Endothelial cell of umbilical vein (primary cell): Measurements from ENCODE around the gene SLC38A10. TPM values are rescaled to one million over a fixed set of nuclear protein-coding genes. Genes with fewer than 3 reads are reported as not detected.
A peak's percentile ranks its signal among the peaks of the same experiment; 100 is the strongest.

Source experiments
- BruUV-seq: library from RNA; stranded (reverse); fragments of 400-500 nt; replicated peaks from 2 replicates; lab custom pipeline; 2021; lab: Mats Ljungman, UMichigan
- CTCF ChIA-PET: fragments of 300-600, 350-600 bp; sonication (Branson Sonifier 250); formaldehyde crosslinking; loops from one replicate; lab custom pipeline; 2021; ENCODE audit warnings: antibody characterized with exemption, inconsistent platforms; lab: Charles Lee
- POLR2A ChIA-PET: fragments of 300-600, 350-600 bp; sonication (Branson Sonifier 250); formaldehyde crosslinking; loops from one replicate; lab custom pipeline; 2021; ENCODE audit warnings: antibody characterized with exemption, inconsistent platforms; lab: Charles Lee
- DNase-seq: peaks from one replicate; pipeline ENCODE4 v3.0.0-alpha.2; 2011; ENCODE audit warnings: low read depth, low spot score
- FAIRE-seq: peaks from 2 replicates; lab custom pipeline; 2011; peaks lifted over from hg19 to GRCh38; lab: Jason Lieb, UNC
- H2AFZ ChIP-seq: 2 replicates; pipeline ENCODE4 v1.6.0; 2012; ENCODE audit warnings: low read depth, low read length, control low read depth, inconsistent platforms
- H3K27ac ChIP-seq: 2 replicates; pipeline ENCODE4 v1.5.1; 2011; ENCODE audit warnings: low read depth, mild to moderate bottlenecking, control low read depth, low read length, moderate library complexity; ENCODE audit not compliant: insufficient read depth
- H3K27me3 ChIP-seq, 2 experiments: 2 replicates each; pipeline versions ENCODE4 v1.6.0 to v1.6.1; 2011; ENCODE audit warnings: low read length in 2 of 2, mixed read lengths in 1 of 2; ENCODE audit not compliant: control insufficient read depth in 2 of 2, insufficient read depth in 2 of 2
- H3K36me3 ChIP-seq, 2 experiments: 2 replicates in 1 of 2; 3 replicates in 1 of 2; pipeline ENCODE4 v1.5.1; 2011; ENCODE audit warnings: low read length in 2 of 2, mild to moderate bottlenecking in 1 of 2, moderate library complexity in 1 of 2; ENCODE audit not compliant: control insufficient read depth in 2 of 2, insufficient read depth in 2 of 2; ENCODE audit errors: extremely low read depth in 1 of 2
- H3K4me1 ChIP-seq: 3 replicates; pipeline ENCODE4 v1.5.1; 2011; ENCODE audit warnings: mild to moderate bottlenecking, low read length; ENCODE audit not compliant: control insufficient read depth, insufficient read depth; ENCODE audit errors: extremely low read depth
- H3K4me2 ChIP-seq: 2 replicates; pipeline ENCODE4 v1.6.1; 2011; ENCODE audit warnings: low read length, control low read depth, mixed read lengths; ENCODE audit not compliant: insufficient read depth
- H3K4me3 ChIP-seq, 3 experiments: fragments of 200-600 bp in 1 of 3; sonication (generic), shearing (Covaris generic) in 1 of 3; replicated peaks in 1 of 3; 2 replicates each; pipeline ENCODE4 v1.5.1; 2011 to 2016; ENCODE audit warnings: control low read depth in 3 of 3, low read length in 3 of 3, mild to moderate bottlenecking in 2 of 3, inconsistent platforms in 1 of 3, low read depth in 1 of 3, moderate library complexity in 1 of 3; ENCODE audit not compliant: insufficient read depth in 1 of 3
- H3K79me2 ChIP-seq: 2 replicates; pipeline ENCODE4 v1.6.0; 2012; ENCODE audit warnings: low read length, inconsistent platforms; ENCODE audit not compliant: control insufficient read depth, insufficient read depth
- H3K9ac ChIP-seq: replicated peaks from 2 replicates; pipeline ENCODE3; 2011; ENCODE audit warnings: low read length, control low read depth; ENCODE audit not compliant: insufficient read depth; ENCODE audit errors: extremely low read depth
- H3K9me1 ChIP-seq: replicated peaks from 3 replicates; pipeline ENCODE4 v1.6.0; 2011; ENCODE audit warnings: mild to moderate bottlenecking, low read length; ENCODE audit not compliant: control insufficient read depth, insufficient read depth; ENCODE audit errors: extremely low read depth
- H3K9me3 ChIP-seq: replicated peaks from 2 replicates; pipeline ENCODE4 v1.5.1; 2012; ENCODE audit warnings: low read length, inconsistent platforms; ENCODE audit not compliant: control insufficient read depth, insufficient read depth
- H4K20me1 ChIP-seq: replicated peaks from 2 replicates; pipeline ENCODE3; 2011; ENCODE audit warnings: mild to moderate bottlenecking, low read length; ENCODE audit not compliant: control insufficient read depth, insufficient read depth; ENCODE audit errors: extremely low read depth
- EZH2 ChIP-seq: IDR thresholded peaks from 2 replicates; pipeline ENCODE4 v1.6.1; 2012; ENCODE audit warnings: borderline replicate concordance, low read depth, mild to moderate bottlenecking, moderate library complexity, low read length, inconsistent platforms; ENCODE audit not compliant: severe bottlenecking
- FOS ChIP-seq: IDR thresholded peaks from 2 replicates; pipeline ENCODE4 v1.6.1; 2011; ENCODE audit warnings: mild to moderate bottlenecking, low read length, moderate library complexity, borderline replicate concordance; ENCODE audit not compliant: insufficient read depth
- GATA2 ChIP-seq: IDR thresholded peaks from 2 replicates; pipeline ENCODE4 v1.7.0; 2011; ENCODE audit warnings: low read depth, mild to moderate bottlenecking, moderate library complexity, mixed read lengths, low read length; ENCODE audit not compliant: insufficient read length, insufficient read depth
- JUN ChIP-seq: IDR thresholded peaks from 2 replicates; pipeline ENCODE4 v1.6.1; 2011; ENCODE audit warnings: borderline replicate concordance, low read depth; ENCODE audit not compliant: insufficient read length, insufficient read depth
- MAX ChIP-seq: IDR thresholded peaks from 2 replicates; pipeline ENCODE4 v1.6.1; 2011; ENCODE audit not compliant: insufficient read depth, insufficient read length
- MYC ChIP-seq: IDR thresholded peaks from one replicate; pipeline ENCODE4 v1.6.1; 2011; ENCODE audit warnings: mild to moderate bottlenecking, low read depth, low read length
- POLR2A ChIP-seq: IDR thresholded peaks from 2 replicates; pipeline ENCODE4 v1.6.1; 2012; ENCODE audit warnings: low read depth, mild to moderate bottlenecking, control low read depth, low read length
- POLR2AphosphoS5 ChIP-seq: IDR thresholded peaks from 2 replicates; pipeline ENCODE4 v1.6.1; 2012; ENCODE audit warnings: low read depth, mild to moderate bottlenecking, control low read depth, low read length, moderate library complexity; ENCODE audit not compliant: insufficient read depth
- dilution Hi-C: fragments of 300-500 bp; cut with MboI; formaldehyde crosslinking; loops from one replicate; pipeline ENCODE4 v1.15.0; 2019; ENCODE audit warnings: low sequenced_read_pairs; ENCODE audit not compliant: extremely low pct_ligation_motif_present
- intact Hi-C: fragments of 100-400 bp; cut with micrococcal nuclease; formaldehyde crosslinking; loops from one replicate; pipeline ENCODE4 v1.10.0; 2022
- polyA plus RNA-seq, 4 experiments: library from polyadenylated mRNA; depleted of rRNA in 3 of 4; stranded (reverse) in 3 of 4; unstranded in 1 of 4; fragments of >200 nt; gene quantifications; 2 replicates each; pipeline versions ENCODE4 v1.2.1 to v1.2.3, GENCODE V29; 2011 to 2012; ENCODE audit warnings: missing spikeins in 1 of 4
- total RNA-seq: library from RNA; stranded (reverse); gene quantifications from 2 replicates; pipeline ENCODE4 v1.2.3, GENCODE V29; 2021
- TF ChIP-seq, protein P1 (sequence below), 2 donors: IDR thresholded peaks; 1 replicate in 1 of 2; 2 replicates in 1 of 2; pipeline ENCODE4 v1.5.1; 2011; ENCODE audit warnings: low read length in 2 of 2, mild to moderate bottlenecking in 2 of 2, moderate library complexity in 2 of 2, control low read depth in 1 of 2, inconsistent platforms in 1 of 2, low read depth in 1 of 2; ENCODE audit not compliant: insufficient read depth in 1 of 2; ENCODE audit errors: extremely low read depth in 1 of 2

SLC38A10 gene
- total and polyA plus RNA-seq, 2 donors (not counting 3 experiments of a cell fraction or from before 2014, with no cell fraction given) = 72.7 to 113 TPM

DNA sequence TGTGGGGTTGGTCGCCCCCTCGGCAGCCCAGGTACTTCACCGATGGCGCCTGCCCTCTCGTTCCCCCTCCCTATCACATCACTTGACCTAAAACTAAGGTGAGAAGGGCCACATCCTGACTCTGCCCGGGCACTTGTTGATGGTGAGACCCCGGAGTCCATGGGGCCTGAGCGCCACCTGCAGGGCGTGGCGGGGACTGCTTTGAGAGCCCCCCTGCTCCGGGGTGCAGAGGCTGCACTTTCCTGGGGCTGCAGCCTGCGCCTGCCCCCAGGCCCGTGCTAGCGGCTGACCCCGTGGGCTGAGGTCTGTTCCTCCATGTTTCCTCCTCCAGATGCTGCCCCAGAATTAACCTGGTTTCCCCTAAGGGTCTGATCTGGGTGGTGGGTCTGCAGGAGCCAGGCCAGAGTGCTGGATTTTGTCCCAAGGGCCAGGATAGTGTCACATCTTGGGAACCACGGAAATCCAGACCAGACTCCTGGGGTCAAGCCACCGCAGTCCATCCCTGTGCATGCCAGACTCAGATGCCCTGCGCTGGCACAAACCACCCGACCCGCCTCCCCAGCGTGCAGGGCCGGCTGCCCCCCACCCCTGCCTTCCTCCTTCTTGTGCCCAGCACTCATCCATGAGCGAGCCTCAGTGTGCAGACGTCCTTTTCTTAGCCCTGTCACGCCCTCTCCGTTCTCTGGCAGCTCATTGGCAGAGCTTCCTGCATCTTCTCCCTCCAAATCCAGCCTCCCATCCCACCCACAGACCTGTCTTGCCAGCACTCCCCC lies 53.3 kb downstream of the SLC38A10 start:
- ChIA-PET POLR2A (no interaction called here), CTCF (interaction anchor here (1.0 to 1.3 kb wide), 2 partner anchors 99 to 100 kb away, joined by 3 to 5 read pairs; no protein-coding TSS in a partner anchor)
- intact Hi-C loops = loop anchor here (1.0 kb wide), 2 partner anchors 100 to 141 kb away; no protein-coding TSS in a partner anchor
- Histone ChIP-seq H4K20me1 (no peaks in the 10 kb centered on the region), H3K4me3 (no peak overlapping the region), H3K9ac (no peak overlapping the region), H3K4me1 (peaks cover 6% of the 10 kb centered on the region), H3K9me3 (no peaks in the 10 kb centered on the region), H3K9me1 (no peaks in the 10 kb centered on the region), H3K4me2 (no peak overlapping the region), H3K27me3 (no peaks in the 10 kb centered on the region), H3K36me3 (peaks cover 0 to 7% of the 10 kb centered on the region in 2 experiments), H3K79me2 (peaks cover 20% of the 10 kb centered on the region), H3K27ac (no peak overlapping the region), H2AFZ (no peak overlapping the region)
- TF ChIP-seq FOS (no peak), MAX (no peak), POLR2AphosphoS5 (peak; percentile 19), EZH2 (no peak), JUN (no peak), POLR2A (no peak), GATA2 (no peak), MYC (no peak)
- TF ChIP-seq, protein P1, sequence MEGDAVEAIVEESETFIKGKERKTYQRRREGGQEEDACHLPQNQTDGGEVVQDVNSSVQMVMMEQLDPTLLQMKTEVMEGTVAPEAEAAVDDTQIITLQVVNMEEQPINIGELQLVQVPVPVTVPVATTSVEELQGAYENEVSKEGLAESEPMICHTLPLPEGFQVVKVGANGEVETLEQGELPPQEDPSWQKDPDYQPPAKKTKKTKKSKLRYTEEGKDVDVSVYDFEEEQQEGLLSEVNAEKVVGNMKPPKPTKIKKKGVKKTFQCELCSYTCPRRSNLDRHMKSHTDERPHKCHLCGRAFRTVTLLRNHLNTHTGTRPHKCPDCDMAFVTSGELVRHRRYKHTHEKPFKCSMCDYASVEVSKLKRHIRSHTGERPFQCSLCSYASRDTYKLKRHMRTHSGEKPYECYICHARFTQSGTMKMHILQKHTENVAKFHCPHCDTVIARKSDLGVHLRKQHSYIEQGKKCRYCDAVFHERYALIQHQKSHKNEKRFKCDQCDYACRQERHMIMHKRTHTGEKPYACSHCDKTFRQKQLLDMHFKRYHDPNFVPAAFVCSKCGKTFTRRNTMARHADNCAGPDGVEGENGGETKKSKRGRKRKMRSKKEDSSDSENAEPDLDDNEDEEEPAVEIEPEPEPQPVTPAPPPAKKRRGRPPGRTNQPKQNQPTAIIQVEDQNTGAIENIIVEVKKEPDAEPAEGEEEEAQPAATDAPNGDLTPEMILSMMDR (IDR thresholded peaks at IDR 0.05; ENCODE audit: extremely low read depth in 1 of 2, insufficient read depth in 1 of 2, low read depth in 1 of 2, low read length in 2 of 2) = peak; percentile 84 to 93
- BruUV-seq = no TSS peak
- dilution Hi-C loops = no loop called here
- FAIRE-seq = peak; percentile 69
- peak; percentile 49 for DNase-seq
